GM12873 (cell line): ENCODE data around the gene SCN5A.

ENCODE experiments used
- CTCF ChIP-seq: IDR thresholded peaks from 2 replicates; pipeline ENCODE4 v1.5.1; 2012; ENCODE audit warnings: low read depth, mild to moderate bottlenecking, moderate library complexity, low read length, control low read depth; ENCODE audit not compliant: insufficient read depth; ENCODE audit errors: missing control alignments

Gene SCN5A

DNA sequence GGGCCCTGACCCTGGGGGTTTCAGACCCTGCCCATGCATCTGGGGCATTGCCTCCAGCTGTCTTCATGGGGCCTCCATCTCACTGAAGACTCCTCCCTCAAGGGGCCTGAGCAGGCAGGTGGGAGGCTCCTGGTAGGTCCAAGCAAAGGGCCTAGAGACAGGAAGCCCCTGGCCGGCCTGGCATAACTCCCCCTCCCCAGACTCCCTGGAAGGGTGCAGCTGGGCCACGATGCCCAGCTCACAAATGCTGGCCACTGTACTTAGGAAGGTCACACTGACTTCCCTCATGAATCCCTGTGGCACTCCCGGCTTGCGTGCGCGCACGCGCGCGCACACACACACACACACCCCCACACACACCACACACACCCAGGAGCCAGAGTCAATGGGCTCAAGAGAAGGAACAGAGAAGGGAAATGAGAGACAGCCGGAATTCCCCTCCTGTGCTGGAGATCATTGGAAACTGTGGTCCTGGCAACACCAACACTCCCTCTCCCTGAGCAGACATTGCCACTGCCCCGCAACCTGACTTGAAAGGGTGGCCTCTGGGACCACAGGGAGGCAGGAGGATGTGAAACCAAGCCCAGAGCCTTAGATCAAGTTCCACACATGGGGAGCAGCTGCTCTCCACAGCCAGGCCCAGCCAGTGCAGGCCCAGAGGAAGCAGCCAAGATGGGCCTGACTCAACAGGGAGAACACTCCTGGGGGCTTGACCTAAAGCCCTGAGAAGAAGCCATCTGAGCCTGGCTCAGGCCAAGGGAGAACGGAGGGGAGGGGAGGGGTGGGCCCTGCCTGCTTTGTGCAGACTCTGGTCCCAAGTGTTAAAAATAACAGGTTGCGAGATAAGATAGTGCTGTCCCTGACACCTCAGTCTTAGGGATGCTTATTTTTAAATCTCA lies 69.7 kb downstream of the SCN5A start:
- no peak for TF ChIP-seq CTCF

GRCh38 chr3:38579141-38579540 lies 70.3 kb downstream of the SCN5A start:
- no peak for TF ChIP-seq CTCF

- no peak for TF ChIP-seq CTCF
Measured at GRCh38 chr3:38578551-38578950, 70.9 kb downstream of the SCN5A start.

GRCh38 chr3:38578081-38578475 lies 71.4 kb downstream of the SCN5A start:
- TF ChIP-seq CTCF: no peak

GRCh38 chr3:38577371-38578080 lies 72.0 kb downstream of the SCN5A start:
- no peak for TF ChIP-seq CTCF

- no peak for TF ChIP-seq CTCF
Measured at GRCh38 chr3:38576526-38577370, 72.7 kb downstream of the SCN5A start.
